Large intestine (tissue), 3 donors: ENCODE data around the gene NCAM1. TPM values are rescaled to one million over a fixed set of nuclear protein-coding genes. Genes with fewer than 3 reads are reported as not detected.

Experiments used
- DNase-seq, 2 donors: peaks; one replicate each; pipeline versions ENCODE4 v3.0.0 to v3.0.0-alpha.2; 2013
- H3K27ac ChIP-seq: one replicate; pipeline ENCODE4 v1.5.1; 2013; ENCODE audit warnings: low read length
- H3K27me3 ChIP-seq: 2 replicates; pipeline ENCODE4 v1.6.1; 2013; ENCODE audit warnings: low read length; ENCODE audit not compliant: control insufficient read depth, insufficient read depth
- H3K36me3 ChIP-seq: 2 replicates; pipeline ENCODE4 v1.6.1; 2013; ENCODE audit warnings: low read length; ENCODE audit not compliant: control insufficient read depth, insufficient read depth
- H3K4me1 ChIP-seq: one replicate; pipeline ENCODE4 v1.6.1; 2013; ENCODE audit warnings: low read length; ENCODE audit not compliant: control insufficient read depth, insufficient read depth
- H3K4me3 ChIP-seq: one replicate; pipeline ENCODE4 v1.5.1; 2013; ENCODE audit warnings: low read length
- H3K9me3 ChIP-seq: one replicate; pipeline ENCODE4 v1.6.1; 2013; ENCODE audit warnings: mild to moderate bottlenecking, low read depth, low read length, moderate library complexity; ENCODE audit not compliant: control insufficient read depth
- WGBS: methylation state at CpG from one replicate; pipeline ENCODE4 v1.1.5; 2013; ENCODE audit warnings: low lambda C conversion rate; ENCODE audit not compliant: insufficient coverage; 5-methylcytosine and 5-hydroxymethylcytosine counted together
- polyA plus RNA-seq: library from polyadenylated mRNA; unstranded; fragments of 120-200 nt; gene quantifications from one replicate; pipeline ENCODE4 v1.2.1, GENCODE V29; 2013

NCAM1 gene
- polyA plus RNA-seq, 1 donor, result 63.0 TPM

- no peaks in the 10 kb centered on the region for H3K27me3 ChIP-seq
- no peaks in the 10 kb centered on the region for H3K4me1 ChIP-seq
- H3K9me3 ChIP-seq, result no peaks in the 10 kb centered on the region
- WGBS, result no CpG with 5 or more reads among the region's 4 CpGs
- H3K4me3 ChIP-seq, result no peak overlapping the region
- no peak for DNase-seq
- H3K36me3 ChIP-seq, result no peaks in the 10 kb centered on the region
- no peak overlapping the region for H3K27ac ChIP-seq
Observed at GRCh38 chr11:113119966-113120736, 158.9 kb downstream of the NCAM1 start.

- no CpG with 5 or more reads among the region's 1 CpG for WGBS
- DNase-seq, result no peak
- no peak overlapping the region for H3K4me3 ChIP-seq
- no peaks in the 10 kb centered on the region for H3K27me3 ChIP-seq
- no peaks in the 10 kb centered on the region for H3K36me3 ChIP-seq
- no peaks in the 10 kb centered on the region for H3K9me3 ChIP-seq
- no peaks in the 10 kb centered on the region for H3K4me1 ChIP-seq
- no peak overlapping the region for H3K27ac ChIP-seq
Observed at GRCh38 chr11:113121746-113122145, 160.5 kb downstream of the NCAM1 start.

GRCh38 chr11:113124006-113124405 is 162.8 kb downstream of the NCAM1 start:
- Histone ChIP-seq H3K4me3 (no peak overlapping the region), H3K27me3 (no peaks in the 10 kb centered on the region), H3K9me3 (no peaks in the 10 kb centered on the region), H3K36me3 (no peaks in the 10 kb centered on the region), H3K4me1 (no peaks in the 10 kb centered on the region), H3K27ac (no peak overlapping the region)
- 83% methylated on average over 1 of the region's 3 CpGs for WGBS
- DNase-seq, result no peak

- H3K4me3 ChIP-seq, result no peak overlapping the region
- no peaks in the 10 kb centered on the region for H3K27me3 ChIP-seq
- no CpG with 5 or more reads among the region's 8 CpGs for WGBS
- no peak overlapping the region for H3K27ac ChIP-seq
- no peaks in the 10 kb centered on the region for H3K36me3 ChIP-seq
- H3K4me1 ChIP-seq, result no peaks in the 10 kb centered on the region
- no peak for DNase-seq
- no peaks in the 10 kb centered on the region for H3K9me3 ChIP-seq
Observed at GRCh38 chr11:113124578-113124977, 163.4 kb downstream of the NCAM1 start.

GRCh38 chr11:113129261-113129992 is 168.2 kb downstream of the NCAM1 start:
- Histone ChIP-seq H3K27me3 (no peaks in the 10 kb centered on the region), H3K4me1 (no peaks in the 10 kb centered on the region), H3K4me3 (no peak overlapping the region), H3K36me3 (no peaks in the 10 kb centered on the region), H3K9me3 (no peaks in the 10 kb centered on the region), H3K27ac (no peak overlapping the region)
- DNase-seq, result no peak
- 87% methylated on average over 3 of the region's 5 CpGs for WGBS

- no CpG with 5 or more reads among the region's 8 CpGs for WGBS
- Histone ChIP-seq H3K4me1 (no peaks in the 10 kb centered on the region), H3K36me3 (no peaks in the 10 kb centered on the region), H3K9me3 (no peaks in the 10 kb centered on the region), H3K27me3 (no peaks in the 10 kb centered on the region), H3K4me3 (no peak overlapping the region), H3K27ac (no peak overlapping the region)
- DNase-seq, result no peak
Observed at GRCh38 chr11:113131036-113131775, 170.0 kb downstream of the NCAM1 start.

- WGBS, result 100% methylated on average over 1 of the region's 4 CpGs
- Histone ChIP-seq H3K4me1 (no peaks in the 10 kb centered on the region), H3K27me3 (peaks cover 1% of the 10 kb centered on the region), H3K27ac (no peak overlapping the region), H3K9me3 (no peaks in the 10 kb centered on the region), H3K4me3 (no peak overlapping the region), H3K36me3 (no peaks in the 10 kb centered on the region)
- DNase-seq, result no peak
Observed at GRCh38 chr11:113133071-113133470, 171.9 kb downstream of the NCAM1 start.

GRCh38 chr11:113134626-113135025 is 173.4 kb downstream of the NCAM1 start:
- Histone ChIP-seq H3K36me3 (no peaks in the 10 kb centered on the region), H3K4me3 (no peak overlapping the region), H3K9me3 (no peaks in the 10 kb centered on the region), H3K27me3 (peaks cover 2% of the 10 kb centered on the region), H3K27ac (no peak overlapping the region), H3K4me1 (no peaks in the 10 kb centered on the region)
- DNase-seq, result no peak
- WGBS, result no CpG with 5 or more reads among the region's 5 CpGs

GRCh38 chr11:113137713-113138529 is 176.7 kb downstream of the NCAM1 start:
- no peaks in the 10 kb centered on the region for H3K9me3 ChIP-seq
- WGBS, result no CpG with 5 or more reads among the region's 15 CpGs
- no peak for DNase-seq
- H3K27me3 ChIP-seq, result peaks cover 2% of the 10 kb centered on the region
- H3K36me3 ChIP-seq, result no peaks in the 10 kb centered on the region
- H3K27ac ChIP-seq, result no peak overlapping the region
- H3K4me1 ChIP-seq, result no peaks in the 10 kb centered on the region
- H3K4me3 ChIP-seq, result no peak overlapping the region

GRCh38 chr11:113138731-113139130 is 177.5 kb downstream of the NCAM1 start:
- Histone ChIP-seq H3K27ac (no peak overlapping the region), H3K27me3 (peaks cover 2% of the 10 kb centered on the region), H3K4me3 (no peak overlapping the region), H3K9me3 (no peaks in the 10 kb centered on the region), H3K36me3 (no peaks in the 10 kb centered on the region), H3K4me1 (no peaks in the 10 kb centered on the region)
- no peak for DNase-seq
- WGBS, result 100% methylated on average over 2 of the region's 4 CpGs
